HT-29 (cell line): ENCODE measurements around the gene RNF14. TPM values are rescaled to one million over a fixed set of nuclear protein-coding genes. Genes with fewer than 3 reads are reported as not detected.

Source experiments
- DNase-seq: peaks from one replicate; pipeline ENCODE4 v3.0.0-alpha.2; 2015; ENCODE audit warnings: low spot score
- total RNA-seq: library from RNA; depleted of rRNA; stranded (reverse); fragments of >200 nt; shearing (Covaris generic); gene quantifications from 2 replicates; pipeline ENCODE4 v1.2.3, GENCODE V29; 2014

Gene RNF14
- total RNA-seq, 1 experiment from 2014 or later: 12.0 TPM

GRCh38 chr5:141976176-141976575 is 7.3 kb downstream of the RNF14 start:
- DNase-seq: no peak

GRCh38 chr5:141978389-141978788 is 9.5 kb downstream of the RNF14 start:
- DNase-seq: no peak

GRCh38 chr5:141982626-141983025 is 13.7 kb downstream of the RNF14 start:
- no peak for DNase-seq

GRCh38 chr5:141986072-141986471 is 17.2 kb downstream of the RNF14 start:
- DNase-seq: no peak

- no peak for DNase-seq
Measured at GRCh38 chr5:141989720-141990119, 20.8 kb downstream of the RNF14 start.

GRCh38 chr5:141992349-141992963 is 23.6 kb downstream of the RNF14 start:
- DNase-seq: peak; percentile 89

GRCh38 chr5:141994511-141995136 is 25.7 kb downstream of the RNF14 start:
- no peak for DNase-seq

GRCh38 chr5:141995656-141996055 is 26.8 kb downstream of the RNF14 start:
- DNase-seq: no peak

- no peak for DNase-seq
Measured at GRCh38 chr5:141997358-141997960, 28.6 kb downstream of the RNF14 start.

- DNase-seq: no peak
Measured at GRCh38 chr5:142000173-142000572, 31.3 kb downstream of the RNF14 start.

- peak; percentile 26 for DNase-seq
Measured at GRCh38 chr5:142000704-142001484, 32.0 kb downstream of the RNF14 start.

- DNase-seq: no peak
Measured at GRCh38 chr5:142003266-142003800, 34.4 kb downstream of the RNF14 start.

GRCh38 chr5:142006363-142007236 is 37.7 kb downstream of the RNF14 start:
- no peak for DNase-seq

- DNase-seq: no peak
Measured at GRCh38 chr5:142007237-142007544, 38.3 kb downstream of the RNF14 start.

- DNase-seq: no peak
Measured at GRCh38 chr5:142008813-142009212, 39.9 kb downstream of the RNF14 start.

GRCh38 chr5:142009886-142010285 is 41.0 kb downstream of the RNF14 start:
- DNase-seq: no peak

- DNase-seq: no peak
Measured at GRCh38 chr5:142011572-142012185, 42.8 kb downstream of the RNF14 start.

- peak; percentile 64 for DNase-seq
Measured at GRCh38 chr5:142012186-142012785, 43.4 kb downstream of the RNF14 start.

GRCh38 chr5:142012792-142013388 is 44.0 kb downstream of the RNF14 start, which contains the start of gene GNPDA1:
TSS of gene GNPDA1 (minus strand) at chr5:142013027. CDS start at chr5:142012035, 992 bp downstream.
- DNase-seq: peak; percentile 72
